GM13976 (cell line): ENCODE results near the gene TSSK2.

Experiments
- DNase-seq: peaks from one replicate; pipeline ENCODE4 v3.0.0; 2012; ENCODE audit warnings: low spot score
- in situ Hi-C: fragments of 300-500 bp; cut with MboI; formaldehyde crosslinking; loops from one replicate; pipeline ENCODE4 v1.12.0; 2022; ENCODE audit warnings: low sequenced_read_pairs, mixed read lengths, inconsistent platforms; ENCODE audit not compliant: unreplicated experiment
- TF ChIP-seq, protein P1 (sequence below): IDR thresholded peaks from 2 replicates; pipeline ENCODE4 v1.5.1; 2012; ENCODE audit warnings: borderline replicate concordance, mild to moderate bottlenecking; ENCODE audit not compliant: insufficient read depth; ENCODE audit errors: extremely low read depth, missing control alignments, control extremely low read depth

Gene TSSK2

DNA sequence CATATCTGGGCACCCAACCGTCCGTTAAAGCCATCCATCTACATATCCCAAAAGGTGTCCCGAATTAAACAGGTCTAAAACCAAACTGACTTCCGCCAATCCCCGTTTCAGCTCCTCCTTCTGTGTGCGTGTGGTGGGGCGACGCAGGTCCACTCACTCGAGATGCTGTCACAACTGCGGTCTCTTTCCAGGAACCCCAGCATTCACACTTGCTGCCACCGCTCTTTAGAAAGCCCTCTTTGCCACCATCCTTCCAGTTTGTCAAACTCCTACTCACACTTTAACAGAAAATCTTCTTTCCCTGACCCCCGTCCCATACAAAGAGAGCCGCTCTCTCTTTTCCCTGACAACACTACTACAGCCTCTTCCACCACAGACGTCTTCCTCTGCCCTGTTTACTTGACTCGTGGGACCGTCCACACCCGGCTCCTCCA, 12.9 kb downstream of the TSSK2 start:
- no peak for DNase-seq
- TF ChIP-seq, protein P1, sequence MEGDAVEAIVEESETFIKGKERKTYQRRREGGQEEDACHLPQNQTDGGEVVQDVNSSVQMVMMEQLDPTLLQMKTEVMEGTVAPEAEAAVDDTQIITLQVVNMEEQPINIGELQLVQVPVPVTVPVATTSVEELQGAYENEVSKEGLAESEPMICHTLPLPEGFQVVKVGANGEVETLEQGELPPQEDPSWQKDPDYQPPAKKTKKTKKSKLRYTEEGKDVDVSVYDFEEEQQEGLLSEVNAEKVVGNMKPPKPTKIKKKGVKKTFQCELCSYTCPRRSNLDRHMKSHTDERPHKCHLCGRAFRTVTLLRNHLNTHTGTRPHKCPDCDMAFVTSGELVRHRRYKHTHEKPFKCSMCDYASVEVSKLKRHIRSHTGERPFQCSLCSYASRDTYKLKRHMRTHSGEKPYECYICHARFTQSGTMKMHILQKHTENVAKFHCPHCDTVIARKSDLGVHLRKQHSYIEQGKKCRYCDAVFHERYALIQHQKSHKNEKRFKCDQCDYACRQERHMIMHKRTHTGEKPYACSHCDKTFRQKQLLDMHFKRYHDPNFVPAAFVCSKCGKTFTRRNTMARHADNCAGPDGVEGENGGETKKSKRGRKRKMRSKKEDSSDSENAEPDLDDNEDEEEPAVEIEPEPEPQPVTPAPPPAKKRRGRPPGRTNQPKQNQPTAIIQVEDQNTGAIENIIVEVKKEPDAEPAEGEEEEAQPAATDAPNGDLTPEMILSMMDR: no peak
- in situ Hi-C loops: no loop called here

DNA sequence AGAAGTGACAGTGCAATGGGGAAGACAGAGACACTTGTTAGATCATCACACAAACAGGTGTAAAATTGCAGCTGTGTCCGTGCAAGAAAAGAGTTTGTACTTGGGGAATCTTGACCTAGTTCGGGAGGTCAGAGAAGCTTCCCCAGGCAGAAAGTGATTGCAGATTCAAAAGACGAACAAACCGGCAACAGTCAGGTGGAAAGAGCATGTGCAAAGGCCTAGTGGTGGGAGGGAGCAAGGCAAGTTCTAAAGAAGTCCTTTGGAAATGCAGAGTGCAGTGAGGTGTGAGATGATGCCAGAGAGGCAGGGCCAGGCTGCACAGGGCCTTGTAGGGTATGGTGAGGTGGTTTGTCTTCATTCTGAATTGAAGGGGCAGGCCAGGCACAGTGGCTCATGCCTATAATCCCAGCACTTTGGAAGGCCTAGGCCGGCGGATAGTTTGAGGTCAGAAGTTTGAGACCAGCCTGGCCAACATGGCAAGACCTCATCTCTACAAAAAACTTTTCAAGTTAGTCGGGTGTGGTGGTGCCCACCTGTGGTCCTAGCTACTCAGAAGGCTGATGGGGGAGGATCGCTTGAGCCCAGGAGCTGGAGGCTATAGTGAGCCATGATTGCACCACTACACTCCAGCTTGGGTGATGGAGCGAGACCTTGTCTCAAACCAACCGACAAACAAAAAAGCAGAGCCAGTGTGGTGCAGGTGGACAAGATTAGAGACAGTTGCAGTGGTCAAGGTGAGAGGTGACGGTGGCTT, 15.3 kb downstream of the TSSK2 start:
- in situ Hi-C loops: no loop called here
- no peak for DNase-seq
- TF ChIP-seq, protein P1: no peak

DNA sequence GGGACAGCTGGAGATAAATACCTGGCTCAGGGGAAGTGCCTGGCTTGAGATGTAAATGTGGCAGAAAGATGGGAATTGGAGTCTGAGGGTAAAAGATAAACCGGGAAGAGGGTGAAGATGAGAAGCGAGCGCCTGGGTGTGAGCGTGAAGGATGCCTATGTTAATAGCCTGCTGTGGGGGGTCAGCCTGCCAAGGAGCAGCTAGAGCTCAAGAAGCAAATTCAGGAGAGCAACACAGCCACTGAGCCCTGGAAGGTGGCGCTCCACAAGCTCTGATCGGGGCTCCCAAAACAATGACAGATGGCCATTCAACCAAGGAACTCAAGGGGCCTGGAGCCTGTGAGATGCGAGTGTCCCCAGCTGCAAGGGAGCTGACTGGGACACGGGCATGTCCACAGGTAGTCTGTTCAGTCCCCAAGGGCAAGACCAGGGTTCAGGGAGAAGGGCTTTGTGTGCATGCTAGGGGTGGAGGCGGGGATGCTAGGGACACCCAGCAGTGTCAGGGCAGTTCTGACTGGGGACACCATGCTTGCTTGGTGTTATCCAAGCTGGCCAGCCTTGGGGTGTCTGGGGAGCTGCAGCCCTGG, 16.2 kb downstream of the TSSK2 start:
- DNase-seq: no peak
- TF ChIP-seq, protein P1: no peak
- in situ Hi-C loops: no loop called here

DNA sequence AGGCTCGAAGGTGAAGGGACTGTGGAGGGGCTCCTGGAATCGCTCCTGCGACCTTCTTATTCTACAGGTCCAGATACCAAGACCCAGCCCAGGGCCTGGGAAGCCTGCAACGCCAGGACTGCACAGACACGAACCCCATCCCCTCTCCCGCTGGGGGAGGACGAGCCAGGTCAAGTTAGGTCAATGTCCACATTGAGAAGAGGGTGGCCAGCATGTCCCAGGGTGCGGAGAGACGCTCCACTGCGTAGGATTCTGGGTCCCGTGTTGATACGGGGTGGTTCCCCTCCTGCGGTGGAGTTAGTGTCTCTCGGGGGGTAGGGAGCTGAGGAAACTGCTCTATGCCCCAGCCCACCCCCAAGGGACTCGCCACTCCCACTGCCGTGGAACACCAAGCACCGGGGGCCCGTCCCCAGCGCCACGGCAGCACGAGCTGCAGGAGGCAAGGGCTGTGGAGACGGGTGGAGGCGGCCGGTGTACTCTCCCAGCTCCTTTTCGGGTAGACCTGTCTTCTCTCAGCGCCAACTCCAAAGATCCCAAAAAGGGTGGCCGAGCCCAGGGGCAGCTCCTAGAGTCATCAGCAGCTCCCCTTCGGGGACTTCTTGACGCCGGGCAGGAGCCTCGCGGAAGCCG, 17.4 kb downstream of the TSSK2 start:
- TF ChIP-seq, protein P1: no peak
- in situ Hi-C loops: no loop called here
- DNase-seq: no peak

DNA sequence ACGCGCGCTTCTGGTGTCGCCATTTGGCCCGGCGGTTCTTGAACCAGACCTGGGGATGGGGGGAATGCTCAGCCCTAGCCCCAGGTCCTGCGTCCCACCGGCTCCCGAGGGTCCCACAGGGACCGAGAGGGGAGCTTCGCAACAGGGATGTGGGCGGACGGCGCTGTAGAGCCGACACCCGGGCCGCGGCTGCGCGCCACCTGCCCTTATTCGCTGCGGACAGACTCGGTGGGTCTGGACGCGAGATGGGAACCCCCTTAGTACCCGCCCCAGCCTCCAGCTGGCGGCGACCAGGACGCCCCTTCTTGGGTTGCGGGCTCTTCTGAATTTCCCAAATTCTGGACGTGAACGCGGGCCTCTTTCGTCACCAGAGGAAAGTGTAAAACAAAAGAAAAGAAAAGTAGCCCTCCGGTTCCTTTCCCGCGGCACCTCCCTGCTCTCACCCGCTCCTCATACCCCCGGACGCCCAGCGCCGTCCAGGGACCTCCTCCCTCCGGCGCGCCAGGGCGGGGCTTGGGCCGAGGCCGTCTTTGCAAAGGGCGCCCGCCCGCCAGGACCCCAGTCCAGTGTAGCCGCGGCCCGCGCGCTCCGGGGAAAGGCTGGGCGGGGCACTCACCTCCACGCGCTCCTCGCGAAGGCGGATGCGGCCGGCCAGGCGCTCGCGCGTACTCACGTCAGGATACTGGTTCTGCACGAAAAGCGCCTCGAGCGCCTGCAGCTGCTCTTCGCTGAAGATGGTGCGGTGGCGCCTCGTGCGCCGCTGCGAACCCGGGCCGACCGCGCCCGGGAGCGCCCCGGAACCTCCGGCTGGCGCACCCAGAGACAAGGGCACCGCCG, 18.2 kb downstream of the TSSK2 start:
- TF ChIP-seq, protein P1: no peak
- in situ Hi-C loops: no loop called here
- DNase-seq: no peak

DNA sequence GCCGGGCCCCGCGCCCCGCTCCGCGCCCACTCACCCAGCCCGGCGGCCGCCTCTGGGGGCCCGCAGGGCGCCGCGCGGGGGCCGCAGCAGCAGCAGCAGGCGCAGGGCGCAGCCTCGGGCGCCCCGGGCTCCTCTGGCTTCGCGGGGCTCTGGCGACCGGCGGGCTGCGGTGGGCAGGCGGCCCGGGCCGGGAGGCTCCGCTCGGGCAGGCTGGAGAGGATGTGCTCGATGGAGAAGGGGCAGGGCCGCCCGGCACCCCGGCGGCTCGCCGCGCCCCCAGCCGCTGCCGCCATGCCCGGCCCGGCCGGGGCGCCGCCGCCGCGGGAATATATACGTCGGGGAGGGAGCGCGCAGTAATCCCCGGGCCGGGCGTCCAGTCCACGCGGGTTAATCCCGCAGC, 18.9 kb downstream of the TSSK2 start, which contains the start of gene GSC2:
Gene GSC2, minus strand, starts transcription at position 302 of the 400 bp plus-strand sequence. Its CDS starts 9 bp downstream, at position 293.
- in situ Hi-C loops: no loop called here
- TF ChIP-seq, protein P1: no peak
- no peak for DNase-seq
